ENCODE results near the gene FTO.
A peak's percentile ranks its signal among the peaks of the same experiment; 100 is the strongest.

Gene FTO

DNA sequence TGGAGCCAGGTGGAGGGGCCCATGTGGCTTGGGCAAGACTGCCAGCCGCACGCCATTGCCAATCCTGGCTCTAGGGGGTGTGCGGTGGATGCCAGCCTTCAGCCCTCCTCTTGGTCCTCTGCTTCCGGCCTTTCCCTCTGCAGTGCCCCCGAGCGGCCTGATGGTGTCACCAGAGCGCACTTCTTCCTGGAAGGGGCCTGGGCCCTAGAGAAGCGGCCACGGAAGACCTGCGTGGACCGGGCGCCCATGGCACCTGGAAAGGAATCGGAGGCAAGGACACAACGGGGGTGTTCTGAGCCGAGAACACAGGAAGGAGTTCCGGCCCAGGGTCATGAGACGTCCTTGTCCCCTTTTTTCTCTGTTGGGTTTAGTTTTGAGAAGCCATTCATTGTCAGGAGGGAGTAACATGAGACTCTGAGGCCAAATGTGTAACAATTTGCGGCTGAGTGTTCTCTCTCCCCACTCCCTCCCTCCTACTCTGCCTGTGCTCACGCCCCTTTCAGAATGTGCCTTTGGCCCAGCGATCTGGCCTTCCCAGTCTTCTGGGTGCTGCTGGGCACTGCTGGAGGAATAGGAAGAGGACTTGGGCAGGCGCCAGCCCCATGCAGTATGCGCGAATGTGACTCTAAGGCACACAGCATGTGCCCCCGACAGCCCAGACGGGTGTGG is 489.8 kb downstream of the FTO start:
- ChIA-PET POLR2A (ENCODE audit: low non-redundant PET) (no interaction called here), CTCF (no interaction called here)
- H3K27ac ChIP-seq, result peak overlapping the region; percentile 16; the same call in 1 of the 2 replicates
- TF ChIP-seq, protein P1, sequence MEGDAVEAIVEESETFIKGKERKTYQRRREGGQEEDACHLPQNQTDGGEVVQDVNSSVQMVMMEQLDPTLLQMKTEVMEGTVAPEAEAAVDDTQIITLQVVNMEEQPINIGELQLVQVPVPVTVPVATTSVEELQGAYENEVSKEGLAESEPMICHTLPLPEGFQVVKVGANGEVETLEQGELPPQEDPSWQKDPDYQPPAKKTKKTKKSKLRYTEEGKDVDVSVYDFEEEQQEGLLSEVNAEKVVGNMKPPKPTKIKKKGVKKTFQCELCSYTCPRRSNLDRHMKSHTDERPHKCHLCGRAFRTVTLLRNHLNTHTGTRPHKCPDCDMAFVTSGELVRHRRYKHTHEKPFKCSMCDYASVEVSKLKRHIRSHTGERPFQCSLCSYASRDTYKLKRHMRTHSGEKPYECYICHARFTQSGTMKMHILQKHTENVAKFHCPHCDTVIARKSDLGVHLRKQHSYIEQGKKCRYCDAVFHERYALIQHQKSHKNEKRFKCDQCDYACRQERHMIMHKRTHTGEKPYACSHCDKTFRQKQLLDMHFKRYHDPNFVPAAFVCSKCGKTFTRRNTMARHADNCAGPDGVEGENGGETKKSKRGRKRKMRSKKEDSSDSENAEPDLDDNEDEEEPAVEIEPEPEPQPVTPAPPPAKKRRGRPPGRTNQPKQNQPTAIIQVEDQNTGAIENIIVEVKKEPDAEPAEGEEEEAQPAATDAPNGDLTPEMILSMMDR (conservative IDR thresholded peaks at IDR 0.05; ENCODE audit: low read depth), result peak; percentile 84
- peak; percentile 59 for DNase-seq (ENCODE audit: low spot score)

DNA sequence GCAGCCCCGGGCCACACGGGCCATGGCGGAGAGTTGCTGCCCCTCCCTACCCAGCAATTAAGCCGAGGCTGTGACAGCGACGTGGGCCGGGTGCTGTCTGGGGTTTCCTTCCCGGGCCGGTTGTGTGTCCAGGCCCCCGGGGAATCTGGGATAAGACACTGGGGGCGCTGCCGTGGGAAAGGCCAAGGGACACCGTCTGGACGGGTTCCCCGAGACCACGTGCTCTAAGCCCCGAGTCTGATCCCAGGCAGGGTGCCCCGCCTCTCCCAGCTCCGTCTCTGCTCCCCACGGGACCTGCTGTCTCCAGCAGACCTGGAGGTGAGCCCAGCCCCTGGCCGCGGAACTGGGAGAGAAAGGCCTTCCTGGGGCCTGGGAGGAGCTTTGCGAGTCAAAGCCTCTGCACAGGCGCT is 490.4 kb downstream of the FTO start:
- CTCF ChIA-PET, result interaction anchor here (0.6 kb wide), 1 partner anchor 181 kb away, joined by 3 read pairs; no protein-coding TSS in a partner anchor
- POLR2A ChIA-PET (ENCODE audit: low non-redundant PET), result no interaction called here
- no peak for DNase-seq (ENCODE audit: low spot score)
- TF ChIP-seq, protein P1 (conservative IDR thresholded peaks at IDR 0.05; ENCODE audit: low read depth), result no peak
- peak overlapping the region; percentile 16; the same call in 1 of the 2 replicates for H3K27ac ChIP-seq

DNA sequence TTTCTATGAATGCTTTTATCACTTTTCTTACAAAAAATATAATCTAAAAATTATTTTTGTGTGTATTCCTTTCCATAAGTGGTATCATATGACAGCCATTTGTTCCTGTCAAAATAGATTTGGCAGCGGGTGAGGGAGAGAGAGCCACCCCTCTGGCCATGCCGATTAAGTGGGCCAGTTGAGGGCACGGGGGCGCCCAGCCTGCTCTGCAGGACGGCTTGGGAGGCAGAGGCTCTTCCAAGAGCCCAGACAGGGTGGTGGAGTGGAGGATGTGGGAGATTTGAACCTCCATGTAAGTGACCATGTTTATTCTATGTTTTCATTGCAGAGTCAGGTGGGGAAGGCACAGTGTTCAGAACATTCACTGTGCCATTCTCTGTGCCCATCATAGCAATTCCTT is 493.8 kb downstream of the FTO start:
- H3K27ac ChIP-seq, result no peak overlapping the region
- ChIA-PET CTCF (interaction anchor here (0.7 kb wide), 1 partner anchor 145 kb away, joined by 4 read pairs; no protein-coding TSS in a partner anchor), POLR2A (ENCODE audit: low non-redundant PET) (no interaction called here)
- TF ChIP-seq, protein P1 (conservative IDR thresholded peaks at IDR 0.05; ENCODE audit: low read depth), result no peak
- DNase-seq (ENCODE audit: low spot score), result no peak

DNA sequence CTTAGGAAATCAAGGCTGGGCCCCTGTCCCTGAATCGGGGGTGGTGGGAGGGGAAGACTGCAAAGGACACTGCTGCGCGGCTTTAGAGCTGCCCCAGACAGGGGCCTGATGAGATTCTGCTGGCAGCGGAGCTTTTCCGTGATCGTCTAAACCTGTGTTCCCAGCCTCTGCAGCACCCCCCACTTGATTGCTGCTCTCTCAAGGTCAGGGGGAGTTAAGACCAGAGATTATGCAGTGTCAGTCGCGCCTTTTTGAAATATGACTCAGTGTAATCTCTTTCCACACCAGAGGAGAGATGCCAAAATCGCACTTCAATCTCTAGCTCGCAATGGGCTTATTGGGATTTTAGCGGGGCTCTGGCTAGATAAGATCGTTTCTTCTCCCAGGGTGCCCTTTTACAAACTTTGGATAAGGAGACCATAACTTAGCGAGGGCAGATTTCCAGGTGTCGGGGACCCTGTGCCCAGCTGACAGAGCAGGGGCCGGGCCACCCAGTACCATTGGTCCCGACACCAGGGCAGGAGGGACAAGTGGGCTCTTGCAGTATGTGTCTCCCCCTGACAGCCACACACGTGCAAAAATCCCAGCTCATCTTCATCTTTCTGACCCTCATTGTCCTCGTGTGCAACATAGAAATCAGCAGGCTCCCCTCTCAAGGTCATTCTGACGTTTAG is 495.7 kb downstream of the FTO start:
- ChIA-PET POLR2A (ENCODE audit: low non-redundant PET) (no interaction called here), CTCF (no interaction called here)
- TF ChIP-seq, protein P1 (conservative IDR thresholded peaks at IDR 0.05; ENCODE audit: low read depth), result no peak
- no peak overlapping the region for H3K27ac ChIP-seq
- no peak for DNase-seq (ENCODE audit: low spot score)

DNA sequence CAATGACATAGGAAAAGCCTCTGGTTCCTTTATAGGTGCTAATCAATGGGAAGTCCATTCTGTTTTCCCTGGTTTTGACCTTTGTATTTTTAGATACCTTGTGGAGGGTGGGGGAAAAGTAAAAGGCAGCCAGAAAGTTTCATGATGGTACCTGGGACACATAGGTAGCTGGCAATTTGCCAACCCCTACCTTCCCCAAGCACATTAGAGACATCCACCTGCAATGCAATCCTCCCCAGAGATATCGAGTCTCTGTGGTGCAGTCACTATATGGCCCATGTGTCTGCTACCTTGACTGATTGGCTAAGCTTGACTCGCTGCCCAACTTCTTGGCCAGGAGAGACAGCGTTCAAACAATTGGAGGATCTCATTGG is 496.2 kb downstream of the FTO start:
- H3K27ac ChIP-seq, result no peak overlapping the region
- no peak for DNase-seq (ENCODE audit: low spot score)
- ChIA-PET CTCF (interaction anchor here (0.6 kb wide), 1 partner anchor 1332 kb away, joined by 3 read pairs; no protein-coding TSS in a partner anchor), POLR2A (ENCODE audit: low non-redundant PET) (no interaction called here)
- TF ChIP-seq, protein P1 (conservative IDR thresholded peaks at IDR 0.05; ENCODE audit: low read depth), result no peak

DNA sequence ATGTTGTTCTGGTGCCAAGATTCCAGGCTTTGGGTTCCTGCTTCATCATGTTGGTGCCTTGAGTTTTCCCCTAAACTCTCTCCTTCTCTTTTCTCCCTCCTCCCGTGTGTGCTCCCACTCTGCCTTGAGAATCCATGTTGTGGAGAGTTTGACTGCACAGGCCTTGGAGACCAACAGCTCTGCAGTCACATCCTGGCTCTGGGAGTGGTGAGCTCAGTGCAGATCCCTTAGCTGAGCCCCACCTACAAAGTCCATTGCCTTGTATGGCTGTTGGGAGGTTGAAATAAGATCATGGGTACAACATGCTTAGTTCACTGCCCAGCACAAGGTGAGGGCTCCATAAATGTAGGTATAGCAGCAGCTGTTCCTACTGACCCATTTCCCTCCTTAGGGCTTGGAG is 496.8 kb downstream of the FTO start:
- ChIA-PET POLR2A (ENCODE audit: low non-redundant PET) (no interaction called here), CTCF (interaction anchor here (0.6 kb wide), 1 partner anchor 1331 kb away, joined by 3 read pairs; no protein-coding TSS in a partner anchor)
- TF ChIP-seq, protein P1 (conservative IDR thresholded peaks at IDR 0.05; ENCODE audit: low read depth), result no peak
- no peak for DNase-seq (ENCODE audit: low spot score)
- H3K27ac ChIP-seq, result no peak overlapping the region

Data from RWPE1 (cell line).